Measurements from ENCODE around the gene MAGEA12.
"Not testable (repeated sequence)": the region's sequence is repeated elsewhere in the genome, so short reads cannot be mapped to it uniquely, and the experiment has no call there.

The MAGEA12 gene

GRCh38 chrX:152733261-152733975, at the start of gene MAGEA12, which contains the start of gene CSAG1:
TSS of gene MAGEA12 (plus strand) at chrX:152733757. CDS start at chrX:152736162, 2,405 bp downstream.
TSS of gene CSAG1 (minus strand) at chrX:152733721. CDS start at chrX:152732460, 1,261 bp downstream.
- no peak for DNase-seq (ENCODE audit: low read depth)

- not testable (repeated sequence) for DNase-seq (ENCODE audit: low read depth)
Measured at GRCh38 chrX:152697952-152698931, 35.3 kb upstream of the MAGEA12 start, which contains the start of gene MAGEA3. TSS of gene MAGEA3 (plus strand) at chrX:152698794. CDS start at chrX:152700833, 2,039 bp downstream.

GRCh38 chrX:152700390-152700789, 33.2 kb upstream of the MAGEA12 start:
- DNase-seq (ENCODE audit: low read depth): not testable (repeated sequence)

- not testable (repeated sequence) for DNase-seq (ENCODE audit: low read depth)
Measured at GRCh38 chrX:152706500-152706899, 27.1 kb upstream of the MAGEA12 start.

- DNase-seq (ENCODE audit: low read depth): not testable (repeated sequence)
Measured at GRCh38 chrX:152709173-152709572, 24.4 kb upstream of the MAGEA12 start, which contains the start of gene CSAG2. TSS of gene CSAG2 (minus strand) at chrX:152709273. CDS start at chrX:152709112, 161 bp downstream.

- not testable (repeated sequence) for DNase-seq (ENCODE audit: low read depth)
Measured at GRCh38 chrX:152713195-152713594, 20.4 kb upstream of the MAGEA12 start.

- not testable (repeated sequence) for DNase-seq (ENCODE audit: low read depth)
Measured at GRCh38 chrX:152713815-152714787, 19.5 kb upstream of the MAGEA12 start, which contains the start of gene MAGEA2B. TSS of gene MAGEA2B (plus strand) at chrX:152714628. CDS start at chrX:152717107, 2,479 bp downstream.

GRCh38 chrX:152725409-152725808, 8.1 kb upstream of the MAGEA12 start:
- no peak for DNase-seq (ENCODE audit: low read depth)

GRCh38 chrX:152734143-152734858, 744 bp downstream of the MAGEA12 start:
- not testable (repeated sequence) for DNase-seq (ENCODE audit: low read depth)

- no peak for DNase-seq (ENCODE audit: low read depth)
Measured at GRCh38 chrX:152735101-152735500, 1.5 kb downstream of the MAGEA12 start.

- no peak for DNase-seq (ENCODE audit: low read depth)
Measured at GRCh38 chrX:152735860-152736511, 2.4 kb downstream of the MAGEA12 start.

- not testable (repeated sequence) for DNase-seq (ENCODE audit: low read depth)
Measured at GRCh38 chrX:152736528-152736927, 3.0 kb downstream of the MAGEA12 start.

- DNase-seq (ENCODE audit: low read depth): no peak
Measured at GRCh38 chrX:152738560-152738959, 5.0 kb downstream of the MAGEA12 start.

GRCh38 chrX:152753686-152754650, 20.4 kb downstream of the MAGEA12 start, which contains the start of gene MAGEA2:
TSS of gene MAGEA2 (minus strand) at chrX:152753842. CDS start at chrX:152751363, 2,479 bp downstream.
- not testable (repeated sequence) for DNase-seq (ENCODE audit: low read depth)

GRCh38 chrX:152754871-152755270, 21.3 kb downstream of the MAGEA12 start:
- not testable (repeated sequence) for DNase-seq (ENCODE audit: low read depth)

GRCh38 chrX:152758918-152759317, 25.4 kb downstream of the MAGEA12 start, which contains the start of gene CSAG3:
TSS of gene CSAG3 (plus strand) at chrX:152759218.
- not testable (repeated sequence) for DNase-seq (ENCODE audit: low read depth)

- not testable (repeated sequence) for DNase-seq (ENCODE audit: low read depth)
Measured at GRCh38 chrX:152759544-152759943, 26.0 kb downstream of the MAGEA12 start.

GRCh38 chrX:152761582-152761981, 28.0 kb downstream of the MAGEA12 start:
- not testable (repeated sequence) for DNase-seq (ENCODE audit: low read depth)

Data from iris pigment epithelial cell (primary cell).